Regular cardiac myocyte (primary cell): ENCODE measurements around the gene LRP5. TPM values are rescaled to one million over a fixed set of nuclear protein-coding genes. Genes with fewer than 3 reads are reported as not detected.

ENCODE experiments used
- total RNA-seq: library from RNA; depleted of rRNA; stranded (reverse); fragments of >200 nt; gene quantifications from 2 replicates; pipeline ENCODE4 v1.2.3, GENCODE V29; 2014

Gene LRP5
- total RNA-seq: 30.3 and 49.3 TPM in 2 replicates

DNA sequence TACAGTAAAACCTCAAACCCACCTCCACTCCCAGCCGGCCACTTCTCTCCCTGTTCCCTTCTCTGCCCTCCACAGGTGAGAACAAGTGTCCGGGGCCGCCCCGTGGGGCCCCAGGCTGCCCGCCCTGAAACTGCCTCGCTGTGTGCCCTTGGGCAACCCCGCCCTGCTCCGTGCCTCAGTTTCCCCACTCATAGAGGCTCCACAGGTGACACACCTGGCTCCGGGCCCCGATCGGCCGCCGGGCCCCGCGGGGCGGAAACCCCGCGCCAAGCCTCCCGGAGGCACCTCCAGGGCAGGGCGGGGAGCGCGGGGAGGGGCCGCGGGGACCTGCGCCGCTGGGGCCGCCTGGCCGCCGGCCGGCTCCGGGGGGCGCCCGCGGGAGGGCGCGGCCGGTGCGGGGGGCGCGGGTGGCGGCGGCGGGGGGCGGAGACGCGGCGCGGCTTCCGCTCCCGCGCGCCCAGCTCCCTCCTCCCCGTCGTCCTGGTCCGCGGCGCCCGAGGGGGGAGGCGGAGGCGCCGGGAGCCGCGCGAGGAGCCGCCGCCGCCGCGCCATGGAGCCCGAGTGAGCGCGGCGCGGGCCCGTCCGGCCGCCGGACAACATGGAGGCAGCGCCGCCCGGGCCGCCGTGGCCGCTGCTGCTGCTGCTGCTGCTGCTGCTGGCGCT is at the start of gene LRP5:
Gene LRP5 (plus strand): TSS at position 475 of the 663 bp plus-strand sequence. CDS start 124 bp downstream, at position 599.

DNA sequence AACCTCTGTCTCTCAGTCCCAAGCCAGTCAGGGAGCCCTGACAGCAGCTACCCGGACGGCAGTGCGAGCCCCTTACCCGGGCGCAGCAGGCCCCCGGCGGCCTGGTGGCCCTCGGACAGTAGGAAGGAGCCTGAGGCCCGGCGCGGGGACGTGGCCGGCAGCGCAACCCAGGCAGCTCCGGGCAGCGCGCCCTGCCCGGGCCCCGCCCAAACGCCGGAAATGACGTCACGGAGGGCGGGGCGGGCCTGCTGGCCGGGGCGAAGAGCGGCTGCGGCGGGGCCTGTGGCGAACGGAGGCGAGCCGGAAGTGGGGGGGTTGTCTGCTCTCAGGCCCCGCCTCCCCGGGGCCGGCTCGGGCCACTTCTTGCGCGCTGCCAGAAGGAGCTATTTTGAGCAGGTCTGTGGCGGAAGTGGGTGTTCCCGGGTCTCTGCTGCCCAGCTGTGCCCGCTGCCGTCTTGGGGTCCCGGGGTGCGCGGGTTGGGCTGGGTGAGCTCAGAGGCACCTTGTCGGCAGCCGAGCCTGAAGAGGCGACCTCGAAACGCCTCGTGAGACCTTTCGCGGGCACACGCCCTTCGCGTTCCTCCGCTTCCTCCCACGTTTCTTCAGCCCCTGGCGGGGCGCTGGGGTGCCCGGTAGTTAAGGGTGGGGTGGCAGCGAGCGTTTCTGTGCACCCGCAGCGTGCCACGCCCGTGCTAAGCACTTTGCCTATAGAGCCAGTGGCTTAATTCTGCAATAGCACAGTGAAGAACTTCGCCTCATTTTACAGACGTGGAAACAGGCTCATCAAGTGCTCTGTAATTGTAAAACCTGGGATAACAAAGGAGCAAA is 40.4 kb upstream of the LRP5 start, which contains the start of gene C11orf24:
Gene C11orf24 (minus strand): TSS at position 193 of the 828 bp plus-strand sequence. CDS start 8,206 bp downstream, outside the sequence.

DNA sequence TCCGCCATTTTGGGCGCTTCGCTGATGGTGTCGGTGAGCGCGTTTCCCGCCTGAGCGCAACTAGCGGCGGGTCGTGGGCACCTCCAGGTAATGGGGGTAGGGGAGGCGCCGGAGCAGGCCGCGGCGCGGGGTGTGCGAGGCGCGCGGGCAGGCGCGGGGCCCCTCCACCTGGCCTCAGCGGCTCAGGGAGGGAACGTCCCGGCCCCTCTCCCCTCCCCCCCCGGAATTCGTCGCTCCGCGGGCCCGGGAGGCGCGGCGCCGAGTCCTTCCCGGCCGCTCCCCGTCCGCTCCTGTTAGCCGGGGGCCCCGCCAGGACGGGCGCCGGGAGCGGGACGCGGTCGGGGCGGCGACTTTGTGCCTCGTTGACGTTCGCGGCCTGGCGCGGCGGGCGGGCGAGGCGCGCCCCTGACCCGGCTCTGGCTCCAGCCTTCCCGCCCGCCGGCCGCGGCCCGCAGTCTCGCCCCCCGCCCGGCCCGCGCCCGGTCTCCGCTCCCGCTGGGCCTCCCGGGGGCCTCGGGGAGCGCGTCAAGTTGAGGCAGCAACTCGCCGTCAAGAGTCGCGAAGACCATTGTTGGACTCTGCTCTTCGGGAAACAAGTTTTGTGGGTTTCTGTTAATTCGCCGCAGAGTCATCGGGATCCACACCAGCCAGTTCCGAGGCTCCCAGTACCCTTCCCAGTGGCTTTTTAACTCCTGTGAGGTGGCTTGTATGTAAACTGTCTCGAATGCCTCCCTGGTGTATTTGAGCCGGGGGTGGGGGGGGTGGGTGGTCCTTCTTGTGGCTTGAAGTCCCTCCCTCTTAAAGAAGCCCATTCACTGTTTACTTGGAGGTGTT is 148.6 kb downstream of the LRP5 start, which contains the start of gene PPP6R3:
Gene PPP6R3 (plus strand): TSS at position 12 of the 834 bp plus-strand sequence. CDS start 76,913 bp downstream, outside the sequence.

Other genes starting within 250 kb of the LRP5 start
- 4.6 and 4.8 TPM in 2 replicates for gene CHKA, start 191.2 kb upstream of the LRP5 start, total RNA-seq
- 20.3 and 26.1 TPM in 2 replicates for gene KMT5B, start 99.3 kb upstream of the LRP5 start, total RNA-seq
- gene C11orf24, start 40.6 kb upstream of the LRP5 start, total RNA-seq: 36.6 and 58.9 TPM in 2 replicates
- 113 and 139 TPM in 2 replicates for gene PPP6R3, start 148.2 kb downstream of the LRP5 start, total RNA-seq